GM10266 (cell line): ENCODE results near the gene OR6X1.
"Not testable (repeated sequence)": the region's sequence is repeated elsewhere in the genome, so short reads cannot be mapped to it uniquely, and the experiment has no call there.

ENCODE experiments used
- DNase-seq: peaks from one replicate; pipeline ENCODE4 v3.0.0; 2012; ENCODE audit errors: extremely low spot score
- CTCF ChIP-seq: IDR thresholded peaks from 2 replicates; pipeline ENCODE4 v1.5.1; 2012; ENCODE audit warnings: mild to moderate bottlenecking, low read depth; ENCODE audit not compliant: control insufficient read depth, insufficient read depth; ENCODE audit errors: missing control alignments

OR6X1 gene

GRCh38 chr11:123755813-123756212, 1.5 kb upstream of the OR6X1 start:
- no peak for TF ChIP-seq CTCF
- no peak for DNase-seq

- no peak for DNase-seq
- TF ChIP-seq CTCF = no peak
Measured at GRCh38 chr11:123755344-123755743, 1.0 kb upstream of the OR6X1 start.

- TF ChIP-seq CTCF = no peak
- no peak for DNase-seq
Measured at GRCh38 chr11:123753110-123753509, 1.2 kb downstream of the OR6X1 start.

GRCh38 chr11:123751781-123752180, 2.5 kb downstream of the OR6X1 start:
- no peak for TF ChIP-seq CTCF
- no peak for DNase-seq

GRCh38 chr11:123748349-123748748, 6.0 kb downstream of the OR6X1 start:
- not testable (repeated sequence) for DNase-seq

GRCh38 chr11:123745764-123746451, 8.4 kb downstream of the OR6X1 start:
- DNase-seq = no peak
- no peak for TF ChIP-seq CTCF

- no peak for TF ChIP-seq CTCF
- DNase-seq = no peak
Measured at GRCh38 chr11:123742724-123743120, 11.6 kb downstream of the OR6X1 start.
